Endothelial cell of umbilical vein (primary cell): ENCODE data around the gene SLC18A3. TPM values are rescaled to one million over a fixed set of nuclear protein-coding genes. Genes with fewer than 3 reads are reported as not detected.

Source experiments
- BruUV-seq: library from RNA; stranded (reverse); fragments of 400-500 nt; replicated peaks from 2 replicates; lab custom pipeline; 2021; lab: Mats Ljungman, UMichigan
- CTCF ChIA-PET: fragments of 300-600, 350-600 bp; sonication (Branson Sonifier 250); formaldehyde crosslinking; loops from one replicate; lab custom pipeline; 2021; ENCODE audit warnings: antibody characterized with exemption, inconsistent platforms; lab: Charles Lee
- POLR2A ChIA-PET: fragments of 300-600, 350-600 bp; sonication (Branson Sonifier 250); formaldehyde crosslinking; loops from one replicate; lab custom pipeline; 2021; ENCODE audit warnings: antibody characterized with exemption, inconsistent platforms; lab: Charles Lee
- DNase-seq: peaks from one replicate; pipeline ENCODE4 v3.0.0-alpha.2; 2011; ENCODE audit warnings: low read depth, low spot score
- FAIRE-seq: peaks from 2 replicates; lab custom pipeline; 2011; peaks lifted over from hg19 to GRCh38; lab: Jason Lieb, UNC
- H2AFZ ChIP-seq: 2 replicates; pipeline ENCODE4 v1.6.0; 2012; ENCODE audit warnings: low read depth, low read length, control low read depth, inconsistent platforms
- H3K27ac ChIP-seq: 2 replicates; pipeline ENCODE4 v1.5.1; 2011; ENCODE audit warnings: low read depth, mild to moderate bottlenecking, control low read depth, low read length, moderate library complexity; ENCODE audit not compliant: insufficient read depth
- H3K27me3 ChIP-seq, 2 experiments: 2 replicates each; pipeline versions ENCODE4 v1.6.0 to v1.6.1; 2011; ENCODE audit warnings: low read length in 2 of 2, mixed read lengths in 1 of 2; ENCODE audit not compliant: control insufficient read depth in 2 of 2, insufficient read depth in 2 of 2
- H3K36me3 ChIP-seq, 2 experiments: 2 replicates in 1 of 2; 3 replicates in 1 of 2; pipeline ENCODE4 v1.5.1; 2011; ENCODE audit warnings: low read length in 2 of 2, mild to moderate bottlenecking in 1 of 2, moderate library complexity in 1 of 2; ENCODE audit not compliant: control insufficient read depth in 2 of 2, insufficient read depth in 2 of 2; ENCODE audit errors: extremely low read depth in 1 of 2
- H3K4me1 ChIP-seq: 3 replicates; pipeline ENCODE4 v1.5.1; 2011; ENCODE audit warnings: mild to moderate bottlenecking, low read length; ENCODE audit not compliant: control insufficient read depth, insufficient read depth; ENCODE audit errors: extremely low read depth
- H3K4me2 ChIP-seq: 2 replicates; pipeline ENCODE4 v1.6.1; 2011; ENCODE audit warnings: low read length, control low read depth, mixed read lengths; ENCODE audit not compliant: insufficient read depth
- H3K4me3 ChIP-seq, 3 experiments: fragments of 200-600 bp in 1 of 3; sonication (generic), shearing (Covaris generic) in 1 of 3; replicated peaks in 1 of 3; 2 replicates each; pipeline ENCODE4 v1.5.1; 2011 to 2016; ENCODE audit warnings: control low read depth in 3 of 3, low read length in 3 of 3, mild to moderate bottlenecking in 2 of 3, inconsistent platforms in 1 of 3, low read depth in 1 of 3, moderate library complexity in 1 of 3; ENCODE audit not compliant: insufficient read depth in 1 of 3
- H3K79me2 ChIP-seq: 2 replicates; pipeline ENCODE4 v1.6.0; 2012; ENCODE audit warnings: low read length, inconsistent platforms; ENCODE audit not compliant: control insufficient read depth, insufficient read depth
- H3K9ac ChIP-seq: replicated peaks from 2 replicates; pipeline ENCODE3; 2011; ENCODE audit warnings: low read length, control low read depth; ENCODE audit not compliant: insufficient read depth; ENCODE audit errors: extremely low read depth
- H3K9me1 ChIP-seq: replicated peaks from 3 replicates; pipeline ENCODE4 v1.6.0; 2011; ENCODE audit warnings: mild to moderate bottlenecking, low read length; ENCODE audit not compliant: control insufficient read depth, insufficient read depth; ENCODE audit errors: extremely low read depth
- H3K9me3 ChIP-seq: replicated peaks from 2 replicates; pipeline ENCODE4 v1.5.1; 2012; ENCODE audit warnings: low read length, inconsistent platforms; ENCODE audit not compliant: control insufficient read depth, insufficient read depth
- H4K20me1 ChIP-seq: replicated peaks from 2 replicates; pipeline ENCODE3; 2011; ENCODE audit warnings: mild to moderate bottlenecking, low read length; ENCODE audit not compliant: control insufficient read depth, insufficient read depth; ENCODE audit errors: extremely low read depth
- EZH2 ChIP-seq: IDR thresholded peaks from 2 replicates; pipeline ENCODE4 v1.6.1; 2012; ENCODE audit warnings: borderline replicate concordance, low read depth, mild to moderate bottlenecking, moderate library complexity, low read length, inconsistent platforms; ENCODE audit not compliant: severe bottlenecking
- FOS ChIP-seq: IDR thresholded peaks from 2 replicates; pipeline ENCODE4 v1.6.1; 2011; ENCODE audit warnings: mild to moderate bottlenecking, low read length, moderate library complexity, borderline replicate concordance; ENCODE audit not compliant: insufficient read depth
- GATA2 ChIP-seq: IDR thresholded peaks from 2 replicates; pipeline ENCODE4 v1.7.0; 2011; ENCODE audit warnings: low read depth, mild to moderate bottlenecking, moderate library complexity, mixed read lengths, low read length; ENCODE audit not compliant: insufficient read length, insufficient read depth
- JUN ChIP-seq: IDR thresholded peaks from 2 replicates; pipeline ENCODE4 v1.6.1; 2011; ENCODE audit warnings: borderline replicate concordance, low read depth; ENCODE audit not compliant: insufficient read length, insufficient read depth
- MAX ChIP-seq: IDR thresholded peaks from 2 replicates; pipeline ENCODE4 v1.6.1; 2011; ENCODE audit not compliant: insufficient read depth, insufficient read length
- MYC ChIP-seq: IDR thresholded peaks from one replicate; pipeline ENCODE4 v1.6.1; 2011; ENCODE audit warnings: mild to moderate bottlenecking, low read depth, low read length
- POLR2A ChIP-seq: IDR thresholded peaks from 2 replicates; pipeline ENCODE4 v1.6.1; 2012; ENCODE audit warnings: low read depth, mild to moderate bottlenecking, control low read depth, low read length
- POLR2AphosphoS5 ChIP-seq: IDR thresholded peaks from 2 replicates; pipeline ENCODE4 v1.6.1; 2012; ENCODE audit warnings: low read depth, mild to moderate bottlenecking, control low read depth, low read length, moderate library complexity; ENCODE audit not compliant: insufficient read depth
- dilution Hi-C: fragments of 300-500 bp; cut with MboI; formaldehyde crosslinking; loops from one replicate; pipeline ENCODE4 v1.15.0; 2019; ENCODE audit warnings: low sequenced_read_pairs; ENCODE audit not compliant: extremely low pct_ligation_motif_present
- intact Hi-C: fragments of 100-400 bp; cut with micrococcal nuclease; formaldehyde crosslinking; loops from one replicate; pipeline ENCODE4 v1.10.0; 2022
- polyA plus RNA-seq, 4 experiments: library from polyadenylated mRNA; depleted of rRNA in 3 of 4; stranded (reverse) in 3 of 4; unstranded in 1 of 4; fragments of >200 nt; gene quantifications; 2 replicates each; pipeline versions ENCODE4 v1.2.1 to v1.2.3, GENCODE V29; 2011 to 2012; ENCODE audit warnings: missing spikeins in 1 of 4
- total RNA-seq: library from RNA; stranded (reverse); gene quantifications from 2 replicates; pipeline ENCODE4 v1.2.3, GENCODE V29; 2021
- TF ChIP-seq, protein P1 (sequence below), 2 donors: IDR thresholded peaks; 1 replicate in 1 of 2; 2 replicates in 1 of 2; pipeline ENCODE4 v1.5.1; 2011; ENCODE audit warnings: low read length in 2 of 2, mild to moderate bottlenecking in 2 of 2, moderate library complexity in 2 of 2, control low read depth in 1 of 2, inconsistent platforms in 1 of 2, low read depth in 1 of 2; ENCODE audit not compliant: insufficient read depth in 1 of 2; ENCODE audit errors: extremely low read depth in 1 of 2

The SLC18A3 gene
- total and polyA plus RNA-seq, 2 donors (not counting 3 experiments of a cell fraction or from before 2014, with no cell fraction given): not detected

DNA sequence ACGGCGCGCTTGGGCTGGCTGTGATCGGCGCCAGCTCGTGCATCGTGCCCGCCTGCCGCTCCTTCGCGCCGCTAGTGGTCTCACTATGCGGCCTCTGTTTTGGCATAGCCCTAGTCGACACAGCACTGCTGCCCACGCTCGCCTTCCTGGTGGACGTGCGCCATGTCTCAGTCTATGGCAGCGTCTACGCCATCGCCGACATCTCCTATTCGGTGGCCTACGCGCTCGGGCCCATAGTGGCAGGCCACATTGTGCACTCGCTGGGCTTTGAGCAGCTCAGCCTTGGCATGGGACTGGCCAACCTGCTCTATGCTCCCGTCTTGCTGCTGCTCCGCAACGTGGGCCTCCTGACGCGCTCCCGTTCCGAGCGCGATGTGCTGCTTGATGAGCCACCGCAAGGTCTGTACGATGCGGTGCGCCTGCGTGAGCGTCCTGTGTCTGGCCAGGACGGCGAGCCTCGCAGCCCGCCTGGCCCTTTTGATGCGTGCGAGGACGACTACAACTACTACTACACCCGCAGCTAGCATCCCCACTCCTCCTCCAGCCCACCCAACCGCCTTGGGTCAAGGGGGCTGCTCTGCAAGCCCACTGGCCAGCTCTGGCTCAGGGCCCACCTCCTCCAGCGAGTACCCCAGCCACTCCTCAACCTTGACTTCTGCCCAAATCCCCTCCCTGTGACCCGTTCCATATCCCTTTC, 1.9 kb downstream of the SLC18A3 start:
- BruUV-seq: no TSS peak
- Histone ChIP-seq H3K4me2 (no peak overlapping the region), H4K20me1 (no peaks in the 10 kb centered on the region), H3K27me3 (peaks cover 79 to 84% of the 10 kb centered on the region in 2 experiments), H3K4me3 (no peak overlapping the region), H3K9me1 (no peaks in the 10 kb centered on the region), H3K36me3 (no peaks in the 10 kb centered on the region), H3K9me3 (no peaks in the 10 kb centered on the region), H3K27ac (no peak overlapping the region), H3K79me2 (no peaks in the 10 kb centered on the region), H3K9ac (no peak overlapping the region), H3K4me1 (no peaks in the 10 kb centered on the region), H2AFZ (no peak overlapping the region)
- DNase-seq: no peak
- no peak for TF ChIP-seq JUN
- peak; percentile 15 for TF ChIP-seq EZH2
- TF ChIP-seq POLR2A: no peak
- no peak for TF ChIP-seq FOS
- no peak for TF ChIP-seq MAX
- FAIRE-seq: no peak
- intact Hi-C loops: no loop called here
- dilution Hi-C loops: no loop called here
- ChIA-PET CTCF (no interaction called here), POLR2A (no interaction called here)

- no peak overlapping the region for H2AFZ ChIP-seq
- H3K9ac ChIP-seq: no peak overlapping the region
- no peaks in the 10 kb centered on the region for H3K79me2 ChIP-seq
- H3K9me3 ChIP-seq: no peaks in the 10 kb centered on the region
- FAIRE-seq (no peak), DNase-seq (no peak)
- H3K27ac ChIP-seq: no peak overlapping the region
- CTCF ChIA-PET: no interaction called here
- no peaks in the 10 kb centered on the region for H3K36me3 ChIP-seq
- no peaks in the 10 kb centered on the region for H3K9me1 ChIP-seq
- POLR2A ChIA-PET: no interaction called here
- no peak for TF ChIP-seq MAX
- no peak for TF ChIP-seq MYC
- TF ChIP-seq FOS: no peak
- no peak for TF ChIP-seq GATA2
- no peak for TF ChIP-seq JUN
- no peak for TF ChIP-seq POLR2AphosphoS5
- TF ChIP-seq, protein P1, sequence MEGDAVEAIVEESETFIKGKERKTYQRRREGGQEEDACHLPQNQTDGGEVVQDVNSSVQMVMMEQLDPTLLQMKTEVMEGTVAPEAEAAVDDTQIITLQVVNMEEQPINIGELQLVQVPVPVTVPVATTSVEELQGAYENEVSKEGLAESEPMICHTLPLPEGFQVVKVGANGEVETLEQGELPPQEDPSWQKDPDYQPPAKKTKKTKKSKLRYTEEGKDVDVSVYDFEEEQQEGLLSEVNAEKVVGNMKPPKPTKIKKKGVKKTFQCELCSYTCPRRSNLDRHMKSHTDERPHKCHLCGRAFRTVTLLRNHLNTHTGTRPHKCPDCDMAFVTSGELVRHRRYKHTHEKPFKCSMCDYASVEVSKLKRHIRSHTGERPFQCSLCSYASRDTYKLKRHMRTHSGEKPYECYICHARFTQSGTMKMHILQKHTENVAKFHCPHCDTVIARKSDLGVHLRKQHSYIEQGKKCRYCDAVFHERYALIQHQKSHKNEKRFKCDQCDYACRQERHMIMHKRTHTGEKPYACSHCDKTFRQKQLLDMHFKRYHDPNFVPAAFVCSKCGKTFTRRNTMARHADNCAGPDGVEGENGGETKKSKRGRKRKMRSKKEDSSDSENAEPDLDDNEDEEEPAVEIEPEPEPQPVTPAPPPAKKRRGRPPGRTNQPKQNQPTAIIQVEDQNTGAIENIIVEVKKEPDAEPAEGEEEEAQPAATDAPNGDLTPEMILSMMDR (IDR thresholded peaks at IDR 0.05; ENCODE audit: extremely low read depth in 1 of 2, insufficient read depth in 1 of 2, low read depth in 1 of 2, low read length in 2 of 2): no peak
- no peak for TF ChIP-seq EZH2
- no peak for TF ChIP-seq POLR2A
- H3K4me3 ChIP-seq: no peak overlapping the region
- no peaks in the 10 kb centered on the region for H4K20me1 ChIP-seq
- intact Hi-C loops: no loop called here
- peaks cover 74 to 80% of the 10 kb centered on the region in 2 experiments for H3K27me3 ChIP-seq
- BruUV-seq: no TSS peak
- H3K4me1 ChIP-seq: no peaks in the 10 kb centered on the region
- dilution Hi-C loops: no loop called here
- H3K4me2 ChIP-seq: no peak overlapping the region
These were observed 2.5 kb downstream of the SLC18A3 start for GRCh38 chr10:49612513-49613164.
